AG04450 (cell line): ENCODE measurements around the gene CHMP4B. TPM values are rescaled to one million over a fixed set of nuclear protein-coding genes. Genes with fewer than 3 reads are reported as not detected.

Source experiments
- CTCF ChIA-PET: fragments of 300-600, 350-600 bp; formaldehyde crosslinking; extraction: SDS; loops from one replicate; lab custom pipeline; 2022; ENCODE audit warnings: antibody characterized with exemption, inconsistent platforms; lab: Charles Lee
- POLR2A ChIA-PET: fragments of 350-600 bp; formaldehyde crosslinking; extraction: SDS; loops from one replicate; lab custom pipeline; 2021; ENCODE audit warnings: antibody characterized with exemption, inconsistent platforms; lab: Yijun Ruan, JAX
- DNase-seq: peaks from one replicate; pipeline ENCODE4 v3.0.0-alpha.2; 2011; ENCODE audit warnings: low read depth, low spot score
- H3K27ac ChIP-seq: one replicate; pipeline ENCODE4 v1.5.1; 2012; ENCODE audit warnings: low read depth, low read length, control low read depth
- H3K27me3 ChIP-seq: one replicate; pipeline ENCODE4 v1.6.0; 2012; ENCODE audit warnings: low read length; ENCODE audit not compliant: control insufficient read depth, insufficient read depth
- H3K4me3 ChIP-seq: 2 replicates; pipeline ENCODE4 v1.5.1; 2011; ENCODE audit warnings: mild to moderate bottlenecking, low read depth, low read length, control low read depth
- H3K9me3 ChIP-seq: 2 replicates; pipeline ENCODE4 v1.5.1; 2012; ENCODE audit warnings: low read length; ENCODE audit not compliant: control insufficient read depth, insufficient read depth
- polyA plus RNA-seq: library from polyadenylated mRNA; depleted of rRNA; stranded (reverse); fragments of >200 nt; gene quantifications from 2 replicates; pipeline ENCODE4 v1.2.3, GENCODE V29; 2011
- TF ChIP-seq, protein P1 (sequence below): IDR thresholded peaks from 2 replicates; pipeline ENCODE4 v1.5.1; 2011; ENCODE audit warnings: low read depth, low read length, control low read depth, inconsistent platforms

CHMP4B gene
- polyA plus RNA-seq, 1 experiment, result 97.4 TPM

DNA sequence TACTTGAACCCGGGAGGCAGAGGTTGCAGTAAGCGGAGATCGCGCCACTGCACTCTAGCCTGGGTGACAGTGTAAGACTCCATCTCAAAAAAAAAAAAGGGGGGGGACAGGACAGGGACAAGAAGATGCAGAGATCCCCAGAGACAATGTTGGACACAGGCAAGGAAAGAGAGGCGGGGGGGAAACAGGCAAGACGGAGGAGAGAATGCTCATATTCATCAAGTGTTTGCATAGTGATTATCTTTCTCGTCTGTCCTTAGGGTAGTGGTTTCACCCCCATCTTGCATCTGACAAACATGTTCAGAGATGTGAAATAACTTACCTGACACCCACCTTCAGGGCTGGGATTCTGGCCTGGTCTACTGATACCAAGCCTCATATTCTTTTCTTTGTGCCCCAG lies 29.0 kb downstream of the CHMP4B start:
- no peak overlapping the region for H3K27ac ChIP-seq
- no peak for DNase-seq
- H3K9me3 ChIP-seq, result peaks cover 3% of the 10 kb centered on the region; the same call in 1 of the 2 replicates
- H3K4me3 ChIP-seq, result no peak overlapping the region
- TF ChIP-seq, protein P1, sequence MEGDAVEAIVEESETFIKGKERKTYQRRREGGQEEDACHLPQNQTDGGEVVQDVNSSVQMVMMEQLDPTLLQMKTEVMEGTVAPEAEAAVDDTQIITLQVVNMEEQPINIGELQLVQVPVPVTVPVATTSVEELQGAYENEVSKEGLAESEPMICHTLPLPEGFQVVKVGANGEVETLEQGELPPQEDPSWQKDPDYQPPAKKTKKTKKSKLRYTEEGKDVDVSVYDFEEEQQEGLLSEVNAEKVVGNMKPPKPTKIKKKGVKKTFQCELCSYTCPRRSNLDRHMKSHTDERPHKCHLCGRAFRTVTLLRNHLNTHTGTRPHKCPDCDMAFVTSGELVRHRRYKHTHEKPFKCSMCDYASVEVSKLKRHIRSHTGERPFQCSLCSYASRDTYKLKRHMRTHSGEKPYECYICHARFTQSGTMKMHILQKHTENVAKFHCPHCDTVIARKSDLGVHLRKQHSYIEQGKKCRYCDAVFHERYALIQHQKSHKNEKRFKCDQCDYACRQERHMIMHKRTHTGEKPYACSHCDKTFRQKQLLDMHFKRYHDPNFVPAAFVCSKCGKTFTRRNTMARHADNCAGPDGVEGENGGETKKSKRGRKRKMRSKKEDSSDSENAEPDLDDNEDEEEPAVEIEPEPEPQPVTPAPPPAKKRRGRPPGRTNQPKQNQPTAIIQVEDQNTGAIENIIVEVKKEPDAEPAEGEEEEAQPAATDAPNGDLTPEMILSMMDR, result no peak
- H3K27me3 ChIP-seq, result no peaks in the 10 kb centered on the region
- POLR2A ChIA-PET, result no interaction called here
- CTCF ChIA-PET, result no interaction called here

DNA sequence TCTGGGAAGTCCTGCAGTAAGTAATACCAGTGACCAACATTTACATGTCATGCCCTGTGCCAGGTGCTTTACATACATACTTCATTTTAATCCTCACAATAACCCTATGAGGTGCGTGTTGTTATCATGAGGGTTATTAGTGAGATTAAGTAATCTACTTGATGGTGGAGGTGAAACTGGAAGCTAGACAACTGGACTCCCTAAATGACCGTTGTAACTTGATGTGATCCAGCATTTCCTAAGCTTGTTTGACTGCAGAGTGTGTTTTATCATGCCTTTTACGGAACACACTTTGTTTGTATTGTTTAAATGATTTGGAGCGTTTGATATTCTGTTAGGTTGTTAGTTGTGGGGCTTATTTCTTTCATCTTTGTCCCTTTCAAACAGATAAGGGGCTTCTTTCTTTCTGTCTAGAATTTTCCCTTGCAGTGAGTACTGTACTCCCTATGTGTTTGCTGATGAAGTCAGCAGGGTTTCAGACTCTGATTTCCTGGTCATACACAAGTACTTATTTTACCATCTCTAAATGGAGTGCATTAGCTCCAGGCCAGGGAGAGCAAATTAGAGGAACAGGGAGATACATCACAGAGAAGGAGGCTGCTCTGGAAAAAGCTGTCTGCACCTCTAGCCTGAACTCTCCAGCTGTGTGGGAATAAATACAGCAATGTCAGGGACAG lies 29.7 kb downstream of the CHMP4B start:
- no peak for DNase-seq
- Histone ChIP-seq H3K27me3 (no peaks in the 10 kb centered on the region), H3K9me3 (no peaks in the 10 kb centered on the region), H3K4me3 (no peak overlapping the region), H3K27ac (no peak overlapping the region)
- CTCF ChIA-PET, result no interaction called here
- POLR2A ChIA-PET, result no interaction called here
- TF ChIP-seq, protein P1, result no peak

DNA sequence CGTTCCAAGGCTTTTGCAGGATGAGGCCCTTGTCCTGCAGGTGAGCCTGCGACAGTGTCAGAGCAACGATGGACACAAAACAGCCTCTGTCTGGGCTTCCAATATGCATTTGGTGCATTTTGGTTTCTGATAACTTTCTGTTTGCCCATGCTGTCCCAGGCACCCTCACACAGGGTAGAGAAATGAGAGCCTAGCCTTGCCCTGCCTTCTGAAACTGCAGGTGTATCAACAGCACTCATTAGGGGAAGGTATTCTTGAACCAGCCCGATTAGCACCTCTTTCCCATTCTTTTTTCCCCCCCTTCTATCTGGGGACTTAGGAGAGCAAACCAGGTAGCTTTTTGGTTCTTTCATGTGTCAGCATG lies 30.3 kb downstream of the CHMP4B start:
- no peak for DNase-seq
- H3K27ac ChIP-seq, result no peak overlapping the region
- H3K4me3 ChIP-seq, result no peak overlapping the region
- no peaks in the 10 kb centered on the region for H3K27me3 ChIP-seq
- TF ChIP-seq, protein P1, result no peak
- CTCF ChIA-PET, result interaction anchor here (0.7 kb wide), 1 partner anchor 50 kb away, joined by 4 read pairs; no protein-coding TSS in a partner anchor
- POLR2A ChIA-PET, result no interaction called here
- H3K9me3 ChIP-seq, result no peaks in the 10 kb centered on the region

DNA sequence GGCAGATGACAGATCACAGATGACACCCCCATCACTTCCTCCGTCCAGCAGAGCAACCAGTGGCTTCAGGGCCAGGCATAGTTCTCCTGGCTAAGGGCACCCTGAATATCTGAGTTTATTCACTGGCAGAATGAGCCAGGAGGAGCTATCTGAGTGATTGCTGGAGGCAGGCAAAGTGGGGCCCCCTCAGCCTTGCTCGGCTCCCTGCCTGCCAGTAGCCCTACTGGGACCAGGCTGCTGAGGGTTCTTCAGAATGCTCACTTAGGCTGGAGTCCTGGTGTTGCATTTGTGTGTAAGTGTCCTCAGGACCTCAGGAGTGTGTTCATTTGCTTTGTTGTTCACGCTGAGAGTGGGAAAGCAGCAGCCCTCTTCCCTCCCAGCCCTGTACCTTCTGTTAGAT lies 31.2 kb downstream of the CHMP4B start:
- TF ChIP-seq, protein P1, result no peak
- POLR2A ChIA-PET, result no interaction called here
- no peaks in the 10 kb centered on the region for H3K9me3 ChIP-seq

DNA sequence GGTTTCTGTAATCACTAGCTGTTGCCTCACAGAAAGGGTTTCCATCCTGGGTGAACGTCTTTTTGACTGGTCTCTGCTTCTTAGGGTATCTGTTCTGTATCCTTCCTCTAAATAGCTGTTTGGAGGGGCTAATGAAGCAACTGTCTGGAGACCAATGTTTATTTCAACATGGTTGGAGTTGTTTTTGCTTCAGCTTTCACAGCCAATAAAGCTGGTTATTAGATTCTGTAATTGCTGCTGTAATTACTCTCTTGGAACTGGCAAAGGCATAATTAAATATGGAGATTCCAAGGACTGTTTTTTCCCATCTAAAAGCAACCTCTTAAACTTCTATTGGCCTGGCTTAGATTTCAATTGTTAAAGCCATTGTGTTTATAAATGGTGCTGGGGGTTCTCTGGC lies 31.9 kb downstream of the CHMP4B start:
- Histone ChIP-seq H3K4me3 (no peak overlapping the region), H3K27ac (no peak overlapping the region), H3K9me3 (no peaks in the 10 kb centered on the region), H3K27me3 (no peaks in the 10 kb centered on the region)
- ChIA-PET POLR2A (no interaction called here), CTCF (interaction anchor here (0.6 kb wide), 1 partner anchor 158 kb away, joined by 7 read pairs; no protein-coding TSS in a partner anchor)
- no peak for DNase-seq
- TF ChIP-seq, protein P1, result no peak

More for the DNA sequence above, 31.2 kb downstream of the CHMP4B start:
- Histone ChIP-seq H3K27ac (no peak overlapping the region), H3K27me3 (no peaks in the 10 kb centered on the region), H3K4me3 (no peak overlapping the region)
- DNase-seq, result no peak
- CTCF ChIA-PET, result no interaction called here
